ENCODE results near the gene SLAMF9.

DNA sequence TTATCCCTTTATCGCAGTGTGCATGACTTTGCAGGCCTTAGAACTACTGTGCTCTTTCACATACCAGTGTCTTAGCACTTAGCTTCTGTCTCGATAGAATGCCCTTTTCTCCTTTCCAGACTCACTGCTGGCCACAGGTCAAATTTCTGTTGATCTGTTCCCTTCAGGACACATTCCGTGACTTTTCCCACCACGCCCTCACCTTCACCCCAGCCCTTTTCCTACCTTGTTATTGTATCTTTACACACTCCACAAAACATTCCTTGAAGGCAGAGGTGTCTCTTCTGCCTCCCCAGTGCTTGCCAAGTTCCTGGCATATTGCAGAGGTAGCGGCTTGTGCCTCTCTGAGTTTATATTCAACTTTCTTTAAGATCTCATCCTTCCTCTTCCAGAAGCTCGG, 4.9 kb downstream of the SLAMF9 start:
- TF ChIP-seq, protein P1, sequence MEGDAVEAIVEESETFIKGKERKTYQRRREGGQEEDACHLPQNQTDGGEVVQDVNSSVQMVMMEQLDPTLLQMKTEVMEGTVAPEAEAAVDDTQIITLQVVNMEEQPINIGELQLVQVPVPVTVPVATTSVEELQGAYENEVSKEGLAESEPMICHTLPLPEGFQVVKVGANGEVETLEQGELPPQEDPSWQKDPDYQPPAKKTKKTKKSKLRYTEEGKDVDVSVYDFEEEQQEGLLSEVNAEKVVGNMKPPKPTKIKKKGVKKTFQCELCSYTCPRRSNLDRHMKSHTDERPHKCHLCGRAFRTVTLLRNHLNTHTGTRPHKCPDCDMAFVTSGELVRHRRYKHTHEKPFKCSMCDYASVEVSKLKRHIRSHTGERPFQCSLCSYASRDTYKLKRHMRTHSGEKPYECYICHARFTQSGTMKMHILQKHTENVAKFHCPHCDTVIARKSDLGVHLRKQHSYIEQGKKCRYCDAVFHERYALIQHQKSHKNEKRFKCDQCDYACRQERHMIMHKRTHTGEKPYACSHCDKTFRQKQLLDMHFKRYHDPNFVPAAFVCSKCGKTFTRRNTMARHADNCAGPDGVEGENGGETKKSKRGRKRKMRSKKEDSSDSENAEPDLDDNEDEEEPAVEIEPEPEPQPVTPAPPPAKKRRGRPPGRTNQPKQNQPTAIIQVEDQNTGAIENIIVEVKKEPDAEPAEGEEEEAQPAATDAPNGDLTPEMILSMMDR (IDR thresholded peaks at IDR 0.05) = no peak
- TF ChIP-seq POLR2A (IDR thresholded peaks at IDR 0.05) = no peak

Data from thyroid gland (tissue), 4 donors.